GM12878 (cell line): ENCODE results near the gene UMAD1. TPM values are rescaled to one million over a fixed set of nuclear protein-coding genes. Genes with fewer than 3 reads are reported as not detected.

Source experiments
- ATAC-seq: fragments of 200-7000 bp; cut with Tn5 transposase; 3 replicates; pipeline ENCODE4 v1.9.1; 2020; ENCODE audit warnings: mild to moderate bottlenecking, moderate library complexity
- BruUV-seq: library from RNA; stranded (reverse); fragments of 400-500 nt; replicated peaks from 2 replicates; lab custom pipeline; 2021; lab: Mats Ljungman, UMichigan
- CTCF ChIA-PET: fragments of 300-600 bp; sonication (Branson Sonifier 250); formaldehyde crosslinking; extraction: SDS; loops from one replicate; lab custom pipeline; 2021; ENCODE audit warnings: inconsistent platforms; lab: Yijun Ruan, JAX
- POLR2A ChIA-PET: fragments of 350-600 bp; formaldehyde crosslinking; extraction: SDS; loops from one replicate; lab custom pipeline; 2021; ENCODE audit warnings: inconsistent platforms; lab: Charles Lee
- RAD21 ChIA-PET: fragments of 300-600 bp; sonication (Branson Sonifier 250); formaldehyde crosslinking; loops from one replicate; lab custom pipeline; 2023; ENCODE audit warnings: antibody characterized with exemption; ENCODE audit not compliant: unreplicated experiment; lab: Charles Lee
- SMC1A ChIA-PET: fragments of 300-600 bp; sonication (Branson Sonifier 250); formaldehyde crosslinking; loops from one replicate; lab custom pipeline; 2023; ENCODE audit not compliant: unreplicated experiment, uncharacterized antibody; lab: Charles Lee
- DNase-seq: peaks from one replicate; pipeline ENCODE4 v3.0.0-alpha.2; 2011; ENCODE audit warnings: low read depth, low spot score
- FAIRE-seq: peaks from 3 replicates; lab custom pipeline; 2011; peaks lifted over from hg19 to GRCh38; lab: Jason Lieb, UNC
- H2AFZ ChIP-seq: 2 replicates; pipeline ENCODE4 v1.6.0; 2011; ENCODE audit warnings: low read depth, low read length, control low read depth; ENCODE audit not compliant: control insufficient read depth
- H3K27ac ChIP-seq: 2 replicates; pipeline ENCODE4 v1.5.1; 2011; ENCODE audit warnings: control low read depth; ENCODE audit not compliant: control insufficient read depth, insufficient read depth
- H3K27me3 ChIP-seq, 2 experiments: replicated peaks in 1 of 2; 2 replicates each; pipeline versions ENCODE4 v1.6.0 to v1.6.1; 2011; ENCODE audit warnings: low read length in 1 of 2; ENCODE audit not compliant: control insufficient read depth in 2 of 2, insufficient read depth in 2 of 2
- H3K36me3 ChIP-seq, 2 experiments: 2 replicates each; pipeline ENCODE4 v1.5.1; 2011; ENCODE audit warnings: low read length in 1 of 2; ENCODE audit not compliant: control insufficient read depth in 2 of 2, insufficient read depth in 2 of 2
- H3K4me1 ChIP-seq: 2 replicates; pipeline ENCODE4 v1.6.1; 2011; ENCODE audit warnings: mild to moderate bottlenecking, low read length, moderate library complexity, mixed read lengths; ENCODE audit not compliant: control insufficient read depth, insufficient read depth
- H3K4me2 ChIP-seq: 2 replicates; pipeline ENCODE4 v1.6.0; 2011; ENCODE audit warnings: control low read depth; ENCODE audit not compliant: control insufficient read depth, insufficient read depth
- H3K4me3 ChIP-seq: fragments of 200-600 bp; sonication (generic); 2 replicates; pipeline ENCODE4 v1.5.1; 2016
- H3K79me2 ChIP-seq: 2 replicates; pipeline ENCODE4 v1.6.0; 2011; ENCODE audit warnings: low read length; ENCODE audit not compliant: control insufficient read depth, insufficient read depth
- H3K9ac ChIP-seq: 2 replicates; pipeline ENCODE4 v1.8.0; 2011; ENCODE audit warnings: low read length, control low read depth, mixed read lengths; ENCODE audit not compliant: control insufficient read depth, insufficient read depth
- H3K9me3 ChIP-seq: replicated peaks from 3 replicates; pipeline ENCODE4 v1.5.1; 2011; ENCODE audit warnings: mild to moderate bottlenecking, low read length; ENCODE audit not compliant: control insufficient read depth, insufficient read depth
- H4K20me1 ChIP-seq: 2 replicates; pipeline ENCODE4 v1.6.0; 2011; ENCODE audit not compliant: control insufficient read depth, insufficient read depth
- ASH2L ChIP-seq: fragments of 300-600, 200-600 bp; sonication (generic); IDR thresholded peaks from 2 replicates; pipeline ENCODE4 v1.6.1; 2017; ENCODE audit warnings: low read depth, mild to moderate bottlenecking, borderline replicate concordance
- FOS ChIP-seq: IDR thresholded peaks from 3 replicates; pipeline ENCODE4 v1.6.1; 2011; ENCODE audit warnings: borderline replicate concordance; ENCODE audit not compliant: insufficient read length; ENCODE audit errors: extremely low read depth
- IRF4 ChIP-seq: IDR thresholded peaks from 2 replicates; pipeline ENCODE4 v1.6.1; 2011; ENCODE audit warnings: low read depth, low read length
- NR2C1 ChIP-seq: fragments of 450-650 bp; IDR thresholded peaks from 2 replicates; pipeline ENCODE4 v1.6.1; 2017; ENCODE audit warnings: antibody characterized with exemption, mild to moderate bottlenecking, moderate library complexity
- NRF1 ChIP-seq: conservative IDR thresholded peaks from 2 replicates; pipeline ENCODE4 v1.6.1; 2011; ENCODE audit warnings: mild to moderate bottlenecking, low read depth, low read length, improper control_type of control experiment
- PML ChIP-seq: IDR thresholded peaks from 2 replicates; pipeline ENCODE4 v1.6.1; 2012; ENCODE audit warnings: low read length, inconsistent platforms
- SMC3 ChIP-seq: IDR thresholded peaks from 2 replicates; pipeline ENCODE4 v1.6.1; 2011; ENCODE audit warnings: low read length, improper control_type of control experiment, borderline replicate concordance
- SP1 ChIP-seq: IDR thresholded peaks from one replicate; pipeline ENCODE4 v1.6.1; 2011; ENCODE audit warnings: low read depth, low read length
- SRF ChIP-seq, 2 experiments: IDR thresholded peaks; 2 replicates each; pipeline ENCODE4 v1.6.1; 2011; ENCODE audit warnings: low read depth in 2 of 2, low read length in 2 of 2, mild to moderate bottlenecking in 1 of 2, moderate library complexity in 1 of 2
- TBL1XR1 ChIP-seq: IDR thresholded peaks from 2 replicates; pipeline ENCODE4 v1.6.1; 2012; ENCODE audit warnings: low read depth, low read length, improper control_type of control experiment
- WGBS: methylation state at CpG from one replicate; pipeline ENCODE4 v1.1.6; 2016; ENCODE audit warnings: low lambda C conversion rate; ENCODE audit not compliant: insufficient replicate concordance, insufficient coverage; ENCODE audit errors: missing lambda C conversion rate; 5-methylcytosine and 5-hydroxymethylcytosine counted together
- in situ Hi-C: fragments of 300-500 bp; cut with MboI; formaldehyde crosslinking; loops from 9 replicates; pipeline ENCODE4 v1.14.3; 2018; ENCODE audit warnings: mixed read lengths
- intact Hi-C: fragments of 100-400 bp; cut with micrococcal nuclease; formaldehyde crosslinking; loops from one replicate; pipeline ENCODE4 v1.14.2; 2022; ENCODE audit not compliant: unreplicated experiment
- polyA plus RNA-seq, 11 experiments: library from polyadenylated mRNA; depleted of rRNA in 4 of 11; unstranded in 6 of 11; stranded (reverse) in 5 of 11; fragments of >200 nt; fragmentation: Nextera tagmentation in 4 of 11; fragmentation: Illumina TruSeq in 1 of 11; extraction: Ambion mirVana in 4 of 11; extraction: Trizol in 1 of 11; gene quantifications; 1 replicate in 1 of 11; 2 replicates in 10 of 11; pipeline versions ENCODE4 v1.2.1 to v1.2.3, GENCODE V29; 2011 to 2016; ENCODE audit warnings: inconsistent platforms in 2 of 11, missing spikeins in 2 of 11, low read depth in 1 of 11
- total RNA-seq, 4 experiments: library from RNA; depleted of rRNA in 3 of 4; stranded (reverse); fragments of >200 nt in 3 of 4; fragmentation: Illumina TruSeq in 1 of 4; extraction: Trizol in 1 of 4; gene quantifications; 2 replicates each; pipeline versions ENCODE4 v1.2.1 to v1.2.3, GENCODE V29; 2013 to 2021
- TF ChIP-seq, protein P1 (sequence below): fragments of 450-650 bp; IDR thresholded peaks from 2 replicates; pipeline ENCODE4 v1.6.1; 2017; ENCODE audit warnings: mild to moderate bottlenecking, low read depth, inconsistent platforms; ENCODE audit not compliant: poor library complexity, severe bottlenecking

The UMAD1 gene
- total and polyA plus RNA-seq, 10 of the 15 experiments (the other 5 are each of a cell fraction or from before 2014, with no cell fraction given) = 6.0 to 28.6 (median 9.3) TPM

DNA sequence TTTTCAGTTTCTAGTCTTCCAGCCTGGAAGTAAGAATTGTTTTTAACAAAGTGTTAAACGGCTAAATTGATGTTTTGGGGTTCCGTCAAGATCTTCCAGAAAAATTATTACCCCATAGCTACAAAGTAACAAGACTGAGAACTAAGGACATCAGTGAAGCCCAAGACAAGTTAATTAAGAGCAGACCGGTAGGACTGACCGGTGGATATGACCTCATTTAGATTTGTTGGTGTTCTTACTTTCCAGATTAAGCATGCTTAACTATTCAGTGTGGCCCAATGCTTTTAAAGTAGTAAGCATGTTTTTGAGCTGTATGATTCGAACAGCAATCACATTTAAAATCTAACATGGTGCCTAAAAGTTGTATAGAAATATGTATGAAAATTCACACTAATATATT is 151.0 kb downstream of the UMAD1 start:
- H3K4me2 ChIP-seq = no peak overlapping the region
- FAIRE-seq = no peak
- TF ChIP-seq NRF1 (no peak), FOS (no peak), IRF4 (no peak), SRF (IDR thresholded peaks at IDR 0.05; ENCODE audit: low read depth in 2 of 2, low read length in 2 of 2) (no peak), SP1 (no peak), NR2C1 (no peak), SMC3 (no peak), TBL1XR1 (no peak), ASH2L (no peak), PML (no peak)
- TF ChIP-seq, protein P1, sequence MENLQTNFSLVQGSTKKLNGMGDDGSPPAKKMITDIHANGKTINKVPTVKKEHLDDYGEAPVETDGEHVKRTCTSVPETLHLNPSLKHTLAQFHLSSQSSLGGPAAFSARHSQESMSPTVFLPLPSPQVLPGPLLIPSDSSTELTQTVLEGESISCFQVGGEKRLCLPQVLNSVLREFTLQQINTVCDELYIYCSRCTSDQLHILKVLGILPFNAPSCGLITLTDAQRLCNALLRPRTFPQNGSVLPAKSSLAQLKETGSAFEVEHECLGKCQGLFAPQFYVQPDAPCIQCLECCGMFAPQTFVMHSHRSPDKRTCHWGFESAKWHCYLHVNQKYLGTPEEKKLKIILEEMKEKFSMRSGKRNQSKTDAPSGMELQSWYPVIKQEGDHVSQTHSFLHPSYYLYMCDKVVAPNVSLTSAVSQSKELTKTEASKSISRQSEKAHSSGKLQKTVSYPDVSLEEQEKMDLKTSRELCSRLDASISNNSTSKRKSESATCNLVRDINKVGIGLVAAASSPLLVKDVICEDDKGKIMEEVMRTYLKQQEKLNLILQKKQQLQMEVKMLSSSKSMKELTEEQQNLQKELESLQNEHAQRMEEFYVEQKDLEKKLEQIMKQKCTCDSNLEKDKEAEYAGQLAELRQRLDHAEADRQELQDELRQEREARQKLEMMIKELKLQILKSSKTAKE = no peak
- no peak overlapping the region for H3K9ac ChIP-seq
- DNase-seq = no peak
- CTCF ChIA-PET = interaction anchor here (0.6 to 1.7 kb wide), 4 partner anchors 12 to 111 kb away, joined by 3 to 7 read pairs (median 3); no protein-coding TSS in a partner anchor
- H3K27me3 ChIP-seq = no peaks in the 10 kb centered on the region
- H3K27ac ChIP-seq = no peak overlapping the region
- no peaks in the 10 kb centered on the region for H3K79me2 ChIP-seq
- H3K4me3 ChIP-seq = no peak overlapping the region
- H3K4me1 ChIP-seq = peaks cover 11% of the 10 kb centered on the region
- 97% methylated on average over 5 of the region's 5 CpGs for WGBS
- ATAC-seq = no peak
- no TSS peak for BruUV-seq
- POLR2A ChIA-PET = interaction anchor here (1.5 kb wide), 1 partner anchor 9 kb away, joined by 3 read pairs; no protein-coding TSS in a partner anchor
- no peaks in the 10 kb centered on the region for H4K20me1 ChIP-seq
- no peaks in the 10 kb centered on the region for H3K36me3 ChIP-seq
- SMC1A ChIA-PET = interaction anchor here (0.8 to 5.6 kb wide), 14 partner anchors 10 to 179 kb away, joined by 3 to 45 read pairs (median 4); no protein-coding TSS in a partner anchor
- RAD21 ChIA-PET = interaction anchor here (0.8 to 2.6 kb wide), 9 partner anchors 9 to 399 kb away, joined by 3 to 11 read pairs (median 3); no protein-coding TSS in a partner anchor
- intact Hi-C loops = no loop called here
- no peak overlapping the region for H2AFZ ChIP-seq
- H3K9me3 ChIP-seq = no peaks in the 10 kb centered on the region; the same call in 2 of the 3 replicates
- in situ Hi-C loops = no loop called here
